Osteoblast (primary cell): ENCODE results near the gene ACAT2. TPM values are rescaled to one million over a fixed set of nuclear protein-coding genes. Genes with fewer than 3 reads are reported as not detected.

ENCODE experiments used
- DNase-seq: peaks from one replicate; pipeline ENCODE4 v3.0.0; 2011; ENCODE audit warnings: low spot score, mixed read lengths; ENCODE audit not compliant: insufficient read length; ENCODE audit errors: missing footprints
- H2AFZ ChIP-seq: 2 replicates; pipeline ENCODE4 v1.6.0; 2011; ENCODE audit warnings: mild to moderate bottlenecking, low read length
- H3K27ac ChIP-seq: 2 replicates; pipeline ENCODE4 v1.5.1; 2011; ENCODE audit warnings: mild to moderate bottlenecking, low read depth, low read length, moderate library complexity
- H3K27me3 ChIP-seq: 2 replicates; pipeline ENCODE4 v1.6.0; 2012; ENCODE audit warnings: mild to moderate bottlenecking, control low read depth, inconsistent platforms, low read length, moderate library complexity; ENCODE audit not compliant: insufficient read depth
- H3K36me3 ChIP-seq: 2 replicates; pipeline ENCODE4 v1.5.1; 2011; ENCODE audit warnings: mild to moderate bottlenecking, low read length, control low read depth, moderate library complexity; ENCODE audit not compliant: insufficient read depth
- H3K4me1 ChIP-seq: 2 replicates; pipeline ENCODE4 v1.5.1; 2011; ENCODE audit warnings: mild to moderate bottlenecking, low read length, control low read depth, moderate library complexity; ENCODE audit not compliant: insufficient read depth
- H3K4me2 ChIP-seq: 2 replicates; pipeline ENCODE4 v1.6.0; 2011; ENCODE audit warnings: mild to moderate bottlenecking, low read length; ENCODE audit not compliant: insufficient read depth
- H3K4me3 ChIP-seq: fragments of 200-600 bp; sonication (generic); 3 replicates; pipeline ENCODE4 v1.5.1; 2012; ENCODE audit warnings: mild to moderate bottlenecking, low read length, inconsistent platforms; ENCODE audit not compliant: insufficient read depth
- H3K79me2 ChIP-seq: 2 replicates; pipeline ENCODE4 v1.6.0; 2012; ENCODE audit warnings: mild to moderate bottlenecking, low read length, control low read depth, inconsistent platforms; ENCODE audit not compliant: insufficient read depth
- H3K9me3 ChIP-seq: 2 replicates; pipeline ENCODE4 v1.5.1; 2011; ENCODE audit warnings: low read depth, low read length, control low read depth
- H4K20me1 ChIP-seq: 2 replicates; pipeline ENCODE4 v1.6.0; 2012; ENCODE audit warnings: mild to moderate bottlenecking, low read length, control low read depth; ENCODE audit not compliant: insufficient read depth
- total RNA-seq: library from RNA; depleted of rRNA; stranded (reverse); fragments of >200 nt; gene quantifications from 2 replicates; pipeline ENCODE4 v1.2.3, GENCODE V29; 2012
- TF ChIP-seq, protein P1 (sequence below): IDR thresholded peaks from 2 replicates; pipeline ENCODE4 v1.5.1; 2011; ENCODE audit warnings: mild to moderate bottlenecking, low read depth, low read length, moderate library complexity; ENCODE audit errors: extremely low read depth

Gene ACAT2
- total RNA-seq, 1 donor: 41.6 TPM

DNA sequence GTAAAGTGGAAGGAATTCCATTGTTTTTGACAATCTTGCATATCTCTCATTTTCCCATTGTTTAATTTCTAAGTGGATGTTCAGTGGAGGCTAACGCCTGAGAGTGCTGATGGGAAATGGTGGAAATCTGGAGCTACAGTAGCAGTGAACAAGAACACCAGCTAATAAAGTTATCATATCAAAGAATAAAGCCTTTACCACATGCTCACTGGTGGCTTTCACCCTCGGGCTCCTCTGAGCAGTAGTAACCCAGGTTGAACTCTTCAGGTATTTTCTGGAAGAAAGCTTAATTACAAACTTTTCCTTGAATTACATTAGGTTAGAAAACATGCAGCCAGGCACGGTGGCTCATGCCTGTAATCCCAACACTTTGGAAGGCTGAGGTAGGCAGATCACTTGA is 10.4 kb upstream of the ACAT2 start:
- H3K4me1 ChIP-seq: no peaks in the 10 kb centered on the region
- peaks cover 42% of the 10 kb centered on the region for H3K79me2 ChIP-seq
- no peak overlapping the region for H2AFZ ChIP-seq
- peaks cover under 1% of the 10 kb centered on the region for H4K20me1 ChIP-seq
- DNase-seq: no peak
- H3K4me3 ChIP-seq: no peak overlapping the region
- H3K27ac ChIP-seq: no peak overlapping the region
- H3K9me3 ChIP-seq: no peaks in the 10 kb centered on the region
- TF ChIP-seq, protein P1, sequence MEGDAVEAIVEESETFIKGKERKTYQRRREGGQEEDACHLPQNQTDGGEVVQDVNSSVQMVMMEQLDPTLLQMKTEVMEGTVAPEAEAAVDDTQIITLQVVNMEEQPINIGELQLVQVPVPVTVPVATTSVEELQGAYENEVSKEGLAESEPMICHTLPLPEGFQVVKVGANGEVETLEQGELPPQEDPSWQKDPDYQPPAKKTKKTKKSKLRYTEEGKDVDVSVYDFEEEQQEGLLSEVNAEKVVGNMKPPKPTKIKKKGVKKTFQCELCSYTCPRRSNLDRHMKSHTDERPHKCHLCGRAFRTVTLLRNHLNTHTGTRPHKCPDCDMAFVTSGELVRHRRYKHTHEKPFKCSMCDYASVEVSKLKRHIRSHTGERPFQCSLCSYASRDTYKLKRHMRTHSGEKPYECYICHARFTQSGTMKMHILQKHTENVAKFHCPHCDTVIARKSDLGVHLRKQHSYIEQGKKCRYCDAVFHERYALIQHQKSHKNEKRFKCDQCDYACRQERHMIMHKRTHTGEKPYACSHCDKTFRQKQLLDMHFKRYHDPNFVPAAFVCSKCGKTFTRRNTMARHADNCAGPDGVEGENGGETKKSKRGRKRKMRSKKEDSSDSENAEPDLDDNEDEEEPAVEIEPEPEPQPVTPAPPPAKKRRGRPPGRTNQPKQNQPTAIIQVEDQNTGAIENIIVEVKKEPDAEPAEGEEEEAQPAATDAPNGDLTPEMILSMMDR: no peak
- peaks cover 98% of the 10 kb centered on the region for H3K36me3 ChIP-seq
- no peaks in the 10 kb centered on the region for H3K27me3 ChIP-seq
- no peak overlapping the region for H3K4me2 ChIP-seq

DNA sequence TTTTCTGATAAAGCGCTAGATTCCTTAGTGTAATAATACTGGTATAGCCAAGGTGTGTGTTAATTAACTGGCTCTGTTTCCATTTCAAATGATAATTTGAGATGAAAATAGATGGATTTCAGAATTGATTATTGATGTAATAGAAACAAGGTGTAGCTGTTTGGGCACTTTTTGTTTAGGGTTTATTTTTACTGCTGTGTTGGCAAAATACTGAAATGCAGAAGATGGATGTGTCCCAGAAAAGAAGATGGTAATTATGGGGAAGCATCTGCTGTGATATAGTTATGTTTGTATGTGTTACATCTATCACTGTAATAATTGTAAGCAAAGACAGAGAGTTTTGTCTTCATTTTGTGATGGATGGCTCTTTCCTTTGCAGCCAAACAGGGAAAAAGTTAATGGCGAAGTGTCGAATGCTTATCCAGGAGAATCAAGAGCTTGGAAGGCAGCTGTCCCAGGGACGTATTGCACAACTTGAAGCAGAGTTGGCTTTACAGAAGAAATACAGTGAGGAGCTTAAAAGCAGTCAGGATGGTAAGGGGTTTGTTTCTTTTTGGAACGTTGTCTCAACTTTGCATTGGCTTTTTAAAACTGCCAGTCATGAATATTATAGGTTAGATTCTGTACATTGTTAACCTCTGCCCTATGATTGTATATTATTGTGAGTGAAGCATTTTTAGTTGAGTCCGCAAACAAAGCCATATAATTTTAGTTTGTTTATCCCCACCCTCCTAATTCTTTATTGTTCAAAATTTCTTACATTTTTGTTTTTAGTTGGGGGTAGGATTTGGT is 8.6 kb upstream of the ACAT2 start:
- H3K4me2 ChIP-seq: no peak overlapping the region
- H3K36me3 ChIP-seq: peaks cover 93% of the 10 kb centered on the region

DNA sequence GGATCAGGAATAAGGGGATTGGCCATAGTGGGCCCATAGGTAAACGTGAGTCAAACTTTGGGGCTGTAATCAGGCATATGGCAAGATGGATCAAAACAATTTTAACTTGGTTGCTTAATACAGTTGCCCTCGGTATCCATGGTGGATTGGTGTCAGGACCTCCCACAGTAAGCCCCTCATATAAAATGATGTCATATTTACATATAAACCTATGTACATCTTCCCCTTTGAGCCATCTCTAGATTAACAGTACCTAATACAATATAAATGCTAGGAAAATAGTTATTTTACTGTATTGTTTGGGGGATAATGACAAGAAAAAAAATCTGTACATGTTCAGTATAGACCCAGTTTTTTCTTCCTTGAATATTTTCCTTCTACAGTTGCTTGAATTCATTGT is 7.4 kb upstream of the ACAT2 start:
- no peak for DNase-seq
- TF ChIP-seq, protein P1: no peak
- H3K4me1 ChIP-seq: peaks cover 8% of the 10 kb centered on the region
- peaks cover 86% of the 10 kb centered on the region for H3K36me3 ChIP-seq
- H3K27me3 ChIP-seq: no peaks in the 10 kb centered on the region
- H4K20me1 ChIP-seq: peaks cover 3% of the 10 kb centered on the region
- H3K79me2 ChIP-seq: peaks cover 32% of the 10 kb centered on the region
- no peak overlapping the region for H3K4me2 ChIP-seq
- H2AFZ ChIP-seq: no peak overlapping the region
- no peaks in the 10 kb centered on the region for H3K9me3 ChIP-seq
- H3K27ac ChIP-seq: peak overlapping the region; percentile 46
- H3K4me3 ChIP-seq: no peak overlapping the region

More for the DNA sequence above, 8.6 kb upstream of the ACAT2 start:
- no peak overlapping the region for H3K27ac ChIP-seq
- no peak overlapping the region for H3K4me3 ChIP-seq
- peaks cover under 1% of the 10 kb centered on the region for H4K20me1 ChIP-seq
- TF ChIP-seq, protein P1: no peak
- H3K4me1 ChIP-seq: peaks cover 3% of the 10 kb centered on the region
- H3K9me3 ChIP-seq: no peaks in the 10 kb centered on the region
- H2AFZ ChIP-seq: no peak overlapping the region
- no peak for DNase-seq
- no peaks in the 10 kb centered on the region for H3K27me3 ChIP-seq
- H3K79me2 ChIP-seq: peaks cover 36% of the 10 kb centered on the region
